HG02642 (cell line): Measurements from ENCODE around the gene CAMK2D.
"Not testable (repeated sequence)": the region's sequence is repeated elsewhere in the genome, so short reads cannot be mapped to it uniquely, and the experiment has no call there.

Source experiments
- ATAC-seq: cut with Tn5 transposase; IDR thresholded peaks from one replicate; pipeline ENCODE4 v1.9.1; 2021; ENCODE audit warnings: mild to moderate bottlenecking; ENCODE audit not compliant: unreplicated experiment, poor library complexity

The CAMK2D gene

GRCh38 chr4:113739197-113739596 lies 22.3 kb downstream of the CAMK2D start:
- no peak for ATAC-seq

DNA sequence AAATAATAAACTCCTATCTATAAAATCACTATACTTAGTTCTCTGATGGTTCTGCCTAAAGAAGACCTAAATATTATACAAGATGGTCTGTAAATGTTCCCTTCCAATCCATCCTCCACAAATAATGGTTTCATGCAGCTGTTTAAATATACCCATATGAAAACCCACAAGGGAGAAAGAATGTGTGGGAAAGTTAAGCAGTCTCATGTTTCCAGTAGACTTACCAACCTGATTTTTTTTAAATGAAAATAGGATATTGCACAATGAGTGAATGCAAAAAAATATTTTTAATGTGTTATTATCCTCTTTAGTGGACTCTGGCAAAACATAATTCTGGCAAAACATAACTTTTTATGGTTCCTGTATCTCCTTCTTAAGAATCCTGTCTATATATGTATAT lies 23.3 kb downstream of the CAMK2D start:
- no peak for ATAC-seq

DNA sequence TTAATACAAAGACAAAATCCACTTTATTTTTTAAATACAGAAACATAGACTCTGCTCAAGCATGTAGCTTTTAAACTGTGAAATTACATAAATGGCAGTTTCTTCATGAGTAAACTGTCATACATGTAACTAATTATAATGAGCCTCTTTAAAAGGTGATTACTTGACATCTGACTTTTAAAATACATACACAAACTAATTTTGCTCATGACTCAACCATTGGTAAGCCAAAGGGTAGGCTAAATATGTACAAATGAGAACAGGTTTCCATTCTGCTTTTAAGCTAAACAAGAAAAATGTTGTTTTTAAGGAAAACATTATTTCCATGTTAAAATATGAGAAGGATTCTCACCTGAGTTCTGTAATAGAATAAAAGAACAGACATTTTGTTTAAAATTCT lies 27.9 kb downstream of the CAMK2D start:
- ATAC-seq: no peak

GRCh38 chr4:113732967-113733527 lies 28.5 kb downstream of the CAMK2D start:
- ATAC-seq: no peak

GRCh38 chr4:113730467-113731216 lies 30.9 kb downstream of the CAMK2D start:
- ATAC-seq: no peak

GRCh38 chr4:113727802-113728201 lies 33.7 kb downstream of the CAMK2D start:
- no peak for ATAC-seq

- ATAC-seq: no peak
These were observed 35.6 kb downstream of the CAMK2D start for GRCh38 chr4:113725963-113726362.

- no peak for ATAC-seq
These were observed 43.3 kb downstream of the CAMK2D start for GRCh38 chr4:113718252-113718651.

GRCh38 chr4:113711883-113712662 lies 49.5 kb downstream of the CAMK2D start:
- no peak for ATAC-seq

- ATAC-seq: peak; percentile 50
These were observed 53.3 kb downstream of the CAMK2D start for GRCh38 chr4:113708250-113708649.

DNA sequence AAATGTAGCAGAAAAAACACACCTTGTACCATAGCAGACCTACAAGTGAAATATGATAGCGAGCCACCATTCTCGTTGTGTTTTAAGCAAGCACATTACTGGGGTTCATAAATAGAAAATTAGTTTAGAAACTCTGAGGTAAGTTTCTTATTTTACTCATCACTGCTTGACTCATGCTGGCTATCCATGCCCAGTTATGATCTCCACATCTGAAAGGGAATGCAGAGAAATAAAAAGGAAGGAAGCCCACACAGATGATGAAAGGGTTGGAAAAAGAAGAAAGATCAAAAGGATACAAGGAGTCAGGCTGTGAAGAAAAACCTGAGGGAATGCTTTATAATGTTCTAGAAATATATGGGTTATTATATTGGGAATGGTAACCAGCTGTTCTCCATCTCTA lies 54.5 kb downstream of the CAMK2D start:
- ATAC-seq: no peak

- ATAC-seq: not testable (repeated sequence)
These were observed 56.4 kb downstream of the CAMK2D start for GRCh38 chr4:113705097-113705496.

DNA sequence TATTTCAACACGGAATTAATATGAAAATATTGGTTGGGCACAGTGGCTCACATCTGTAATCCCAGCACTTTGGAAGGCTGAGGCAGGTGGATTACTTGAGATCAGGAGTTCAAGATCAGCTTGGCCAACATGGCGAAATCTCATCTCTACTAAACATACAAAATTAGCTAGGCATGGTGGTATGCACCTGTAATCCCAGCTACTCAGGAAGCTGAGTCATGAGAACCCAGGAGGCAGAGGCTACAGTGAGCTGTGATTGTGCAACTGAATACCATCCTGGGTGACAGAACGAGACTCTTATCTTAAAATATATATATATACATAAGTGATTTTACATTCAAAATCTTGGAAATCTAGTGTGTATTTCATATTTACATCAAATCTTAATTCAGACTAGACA lies 58.9 kb downstream of the CAMK2D start:
- not testable (repeated sequence) for ATAC-seq

- no peak for ATAC-seq
These were observed 60.4 kb downstream of the CAMK2D start for GRCh38 chr4:113701169-113701568.

DNA sequence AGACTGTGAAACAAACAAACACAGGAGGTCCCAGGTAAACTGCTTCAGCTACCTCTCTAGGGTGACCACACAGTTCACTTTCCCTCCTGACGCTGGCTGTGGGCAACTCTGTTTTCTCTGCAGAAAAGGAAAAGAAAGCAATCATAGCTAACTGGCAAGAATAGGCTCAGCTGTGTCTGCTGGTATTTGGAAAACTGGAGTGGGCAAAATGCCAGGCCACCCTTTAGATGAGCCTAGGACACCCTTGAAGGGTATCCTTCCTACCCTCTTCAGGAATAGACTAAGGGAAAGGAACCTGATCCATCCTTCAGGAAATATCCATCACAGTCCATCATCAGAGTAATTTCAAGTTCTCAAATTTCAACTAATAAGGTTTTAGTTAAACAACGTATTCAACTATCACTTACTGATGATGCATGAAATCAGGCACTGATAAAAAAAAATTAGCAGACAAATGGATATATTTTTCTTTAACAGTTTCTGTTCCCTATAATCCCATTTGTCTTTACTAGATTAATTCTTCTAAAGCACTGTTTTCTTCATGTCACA lies 60.9 kb downstream of the CAMK2D start:
- ATAC-seq: no peak

GRCh38 chr4:113699772-113700171 lies 61.8 kb downstream of the CAMK2D start:
- no peak for ATAC-seq

- no peak for ATAC-seq
These were observed 64.1 kb downstream of the CAMK2D start for GRCh38 chr4:113697429-113697828.

DNA sequence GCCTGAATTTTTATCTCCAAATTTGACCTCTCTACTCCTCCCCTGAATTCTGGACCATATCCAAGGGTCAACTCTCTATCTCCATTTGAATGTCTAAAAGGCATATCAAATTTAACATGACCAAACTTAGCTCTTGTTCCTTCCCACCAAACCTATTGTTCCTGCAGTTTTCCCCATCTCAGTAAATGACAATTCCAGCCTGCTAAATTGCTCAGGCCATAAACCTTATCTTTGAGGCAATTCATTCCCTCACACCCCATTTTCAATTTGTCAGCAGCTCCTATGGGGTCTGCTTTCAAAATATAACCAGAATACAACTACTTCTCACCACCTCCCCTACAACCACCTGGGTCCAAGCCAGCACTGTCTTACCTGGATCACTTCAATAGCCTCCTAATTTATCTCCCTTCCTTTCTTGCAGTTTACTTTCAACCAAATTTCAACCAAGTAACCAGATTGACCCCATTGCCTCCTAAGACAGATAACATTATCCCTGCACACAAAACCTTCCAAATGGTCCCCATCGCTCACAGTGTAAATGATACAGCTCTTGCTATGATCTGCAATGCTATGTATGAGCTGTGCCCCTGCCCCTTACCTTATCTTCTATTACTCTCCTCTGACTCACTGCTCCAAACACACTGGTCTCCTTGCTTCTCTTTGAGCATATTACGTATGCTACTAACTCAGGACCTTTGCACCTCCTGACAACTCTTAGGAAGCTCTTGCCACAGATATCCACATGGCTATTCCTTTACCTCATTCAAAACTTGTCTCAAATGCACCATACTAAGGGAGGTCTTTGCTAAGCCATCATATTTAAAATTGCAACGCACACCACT lies 66.0 kb downstream of the CAMK2D start:
- ATAC-seq: no peak

DNA sequence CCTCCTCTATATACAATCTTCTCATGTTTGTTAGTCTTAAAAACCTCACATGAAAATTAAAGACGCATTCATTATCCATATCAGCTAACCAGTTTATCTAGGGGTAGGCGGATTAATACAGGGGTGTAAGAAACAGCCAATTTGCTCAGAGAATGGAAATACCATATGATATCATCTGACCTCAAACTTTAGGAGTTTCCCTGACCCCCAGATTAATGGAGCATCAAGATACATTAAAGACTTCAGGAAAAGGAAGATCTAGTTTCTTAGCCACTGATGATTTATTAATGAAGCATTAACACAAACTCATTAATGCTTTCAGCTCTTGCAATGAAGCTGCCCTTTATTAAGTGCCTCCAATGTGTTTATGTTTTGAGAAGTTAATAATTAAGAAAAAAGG lies 67.5 kb downstream of the CAMK2D start:
- no peak for ATAC-seq

DNA sequence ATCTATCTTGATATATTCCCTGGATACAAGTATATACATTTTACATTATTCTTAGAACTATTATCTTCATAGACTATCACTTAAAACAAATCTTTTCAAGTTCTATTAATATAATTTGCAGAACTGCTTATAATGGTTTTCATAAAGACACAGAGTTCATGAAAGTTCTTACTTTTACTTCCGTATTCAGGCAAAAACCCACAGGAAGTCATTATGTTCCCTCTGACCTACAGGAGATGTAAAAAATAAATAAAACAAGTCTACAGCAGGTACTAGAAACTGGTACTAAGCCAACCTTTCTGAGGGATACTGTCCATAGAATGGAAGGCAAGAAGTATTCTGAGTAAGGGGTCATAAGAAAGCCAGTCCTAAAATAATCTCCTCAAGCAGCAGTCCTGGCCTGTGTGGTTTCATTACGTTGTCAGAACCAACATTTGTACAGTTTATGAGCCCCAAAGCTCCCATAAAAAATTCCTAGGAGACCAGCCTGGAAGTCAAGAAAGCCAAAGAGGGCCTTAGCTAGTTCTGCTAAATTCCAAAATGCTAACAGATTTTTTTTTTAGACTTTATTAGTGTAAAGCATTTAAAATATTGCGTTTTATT lies 68.6 kb downstream of the CAMK2D start:
- peak; percentile 76 for ATAC-seq
